Measurements from ENCODE around the gene MAD2L2. TPM values are rescaled to one million over a fixed set of nuclear protein-coding genes. Genes with fewer than 3 reads are reported as not detected.

MAD2L2 gene
- total and polyA plus RNA-seq, 9 of the 15 experiments (the other 6 are each of a cell fraction or from before 2014, with no cell fraction given) = 12.4 to 286 (median 143) TPM

DNA sequence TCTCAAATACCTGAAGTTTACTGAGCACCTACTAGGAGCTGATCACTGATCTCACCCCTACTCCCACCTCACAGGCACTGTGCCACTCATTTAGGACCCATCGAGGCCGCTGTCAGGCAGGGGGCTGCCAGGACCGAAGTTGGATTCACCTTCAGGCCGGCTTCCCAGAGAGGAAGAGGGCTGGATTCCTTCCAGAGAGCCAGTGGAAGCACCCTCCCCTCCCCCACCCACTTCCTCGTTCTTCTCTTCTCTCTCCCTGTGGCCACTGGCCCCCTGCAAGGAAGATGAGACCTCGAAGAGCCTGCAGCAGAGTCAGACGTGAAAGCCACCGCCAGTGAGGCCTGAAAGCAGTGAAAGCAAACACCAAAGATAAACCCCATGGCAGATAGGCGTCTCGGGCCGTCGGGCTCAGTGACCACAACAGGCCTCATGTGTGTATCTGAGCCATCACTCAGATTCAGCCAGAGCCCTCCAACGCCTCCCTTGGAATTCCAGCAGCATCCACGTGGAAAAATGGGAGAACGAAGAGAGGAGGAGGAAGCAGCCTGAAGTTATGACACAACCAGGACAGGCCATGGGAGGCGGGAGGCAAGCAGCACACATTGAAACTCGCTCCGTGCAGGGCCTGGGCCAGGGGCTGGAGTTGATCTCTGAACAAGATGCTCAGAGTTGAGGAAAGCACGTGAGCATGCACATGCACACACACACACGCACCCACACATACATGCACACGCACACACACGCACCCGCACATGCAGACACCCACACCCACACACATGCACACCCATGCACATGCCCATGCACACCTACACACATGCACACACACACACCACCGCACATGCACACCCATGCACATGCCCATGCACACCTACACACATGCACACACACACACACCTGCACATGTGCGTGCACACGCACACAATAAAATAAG, 48.8 kb upstream of the MAD2L2 start (continued):
- TF ChIP-seq, protein P1, sequence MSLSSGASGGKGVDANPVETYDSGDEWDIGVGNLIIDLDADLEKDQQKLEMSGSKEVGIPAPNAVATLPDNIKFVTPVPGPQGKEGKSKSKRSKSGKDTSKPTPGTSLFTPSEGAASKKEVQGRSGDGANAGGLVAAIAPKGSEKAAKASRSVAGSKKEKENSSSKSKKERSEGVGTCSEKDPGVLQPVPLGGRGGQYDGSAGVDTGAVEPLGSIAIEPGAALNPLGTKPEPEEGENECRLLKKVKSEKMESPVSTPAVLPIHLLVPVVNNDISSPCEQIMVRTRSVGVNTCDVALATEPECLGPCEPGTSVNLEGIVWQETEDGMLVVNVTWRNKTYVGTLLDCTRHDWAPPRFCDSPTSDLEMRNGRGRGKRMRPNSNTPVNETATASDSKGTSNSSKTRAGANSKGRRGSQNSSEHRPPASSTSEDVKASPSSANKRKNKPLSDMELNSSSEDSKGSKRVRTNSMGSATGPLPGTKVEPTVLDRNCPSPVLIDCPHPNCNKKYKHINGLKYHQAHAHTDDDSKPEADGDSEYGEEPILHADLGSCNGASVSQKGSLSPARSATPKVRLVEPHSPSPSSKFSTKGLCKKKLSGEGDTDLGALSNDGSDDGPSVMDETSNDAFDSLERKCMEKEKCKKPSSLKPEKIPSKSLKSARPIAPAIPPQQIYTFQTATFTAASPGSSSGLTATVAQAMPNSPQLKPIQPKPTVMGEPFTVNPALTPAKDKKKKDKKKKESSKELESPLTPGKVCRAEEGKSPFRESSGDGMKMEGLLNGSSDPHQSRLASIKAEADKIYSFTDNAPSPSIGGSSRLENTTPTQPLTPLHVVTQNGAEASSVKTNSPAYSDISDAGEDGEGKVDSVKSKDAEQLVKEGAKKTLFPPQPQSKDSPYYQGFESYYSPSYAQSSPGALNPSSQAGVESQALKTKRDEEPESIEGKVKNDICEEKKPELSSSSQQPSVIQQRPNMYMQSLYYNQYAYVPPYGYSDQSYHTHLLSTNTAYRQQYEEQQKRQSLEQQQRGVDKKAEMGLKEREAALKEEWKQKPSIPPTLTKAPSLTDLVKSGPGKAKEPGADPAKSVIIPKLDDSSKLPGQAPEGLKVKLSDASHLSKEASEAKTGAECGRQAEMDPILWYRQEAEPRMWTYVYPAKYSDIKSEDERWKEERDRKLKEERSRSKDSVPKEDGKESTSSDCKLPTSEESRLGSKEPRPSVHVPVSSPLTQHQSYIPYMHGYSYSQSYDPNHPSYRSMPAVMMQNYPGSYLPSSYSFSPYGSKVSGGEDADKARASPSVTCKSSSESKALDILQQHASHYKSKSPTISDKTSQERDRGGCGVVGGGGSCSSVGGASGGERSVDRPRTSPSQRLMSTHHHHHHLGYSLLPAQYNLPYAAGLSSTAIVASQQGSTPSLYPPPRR (CRISPR knock-in tag; IDR thresholded peaks at IDR 0.05; ENCODE audit: borderline replicate concordance) = no peak
- TF ChIP-seq C11orf30 (IDR thresholded peaks at IDR 0.05; ENCODE audit: low read depth) (no peak), ZNF133 (CRISPR knock-in tag; IDR thresholded peaks at IDR 0.05) (no peak), ZNF23 (CRISPR knock-in tag; IDR thresholded peaks at IDR 0.05) (no peak), STAG1 (CRISPR knock-in tag; IDR thresholded peaks at IDR 0.05; ENCODE audit: borderline replicate concordance) (no peak; the same call in 1 of the 2 replicates), NR1H2 (CRISPR knock-in tag; IDR thresholded peaks at IDR 0.05) (no peak), TAF9B (IDR thresholded peaks at IDR 0.05; ENCODE audit: partially characterized antibody) (no peak), ZNF395 (CRISPR knock-in tag; IDR thresholded peaks at IDR 0.05) (peak; percentile 53), SMC3 (conservative IDR thresholded peaks at IDR 0.05; ENCODE audit: insufficient read depth, low read depth, low read length) (no peak), CBX8 (IDR thresholded peaks at IDR 0.05; ENCODE audit: borderline replicate concordance, extremely low read depth, low read depth, low read length, poor library complexity, severe bottlenecking) (no peak), TOE1 (IDR thresholded peaks at IDR 0.05; ENCODE audit: borderline replicate concordance) (0 out of 2 replicates have a peak, but pooled peaks have one; percentile 22), TOE1 (CRISPR knock-in tag; IDR thresholded peaks at IDR 0.05; ENCODE audit: borderline replicate concordance, low read depth) (no peak), RBM39 (optimal IDR thresholded peaks at IDR 0.05; ENCODE audit: low read depth, low read length) (peak; percentile 56), SP2 (IDR thresholded peaks at IDR 0.05; ENCODE audit: extremely low read depth, low read depth, low read length, poor library complexity, severe bottlenecking) (no peak), TRIM24 (IDR thresholded peaks at IDR 0.05) (no peak; a peak in 1 of 4 replicates), SIX5 (IDR thresholded peaks at IDR 0.05; ENCODE audit: borderline replicate concordance in 1 of 2, insufficient read depth in 1 of 2, low read depth in 1 of 2, low read length in 2 of 2) (no peak), HDAC1 (IDR thresholded peaks at IDR 0.05) (peak in 1 of 2 experiments; percentile 74; a peak in 2 of 4 replicates), RBM14 (IDR thresholded peaks at IDR 0.05; ENCODE audit: borderline replicate concordance, insufficient read depth, low read depth, low read length) (no peak)
- TF ChIP-seq, protein P2, sequence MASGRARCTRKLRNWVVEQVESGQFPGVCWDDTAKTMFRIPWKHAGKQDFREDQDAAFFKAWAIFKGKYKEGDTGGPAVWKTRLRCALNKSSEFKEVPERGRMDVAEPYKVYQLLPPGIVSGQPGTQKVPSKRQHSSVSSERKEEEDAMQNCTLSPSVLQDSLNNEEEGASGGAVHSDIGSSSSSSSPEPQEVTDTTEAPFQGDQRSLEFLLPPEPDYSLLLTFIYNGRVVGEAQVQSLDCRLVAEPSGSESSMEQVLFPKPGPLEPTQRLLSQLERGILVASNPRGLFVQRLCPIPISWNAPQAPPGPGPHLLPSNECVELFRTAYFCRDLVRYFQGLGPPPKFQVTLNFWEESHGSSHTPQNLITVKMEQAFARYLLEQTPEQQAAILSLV (tag; IDR thresholded peaks at IDR 0.05) = no peak
